ENCODE data around the gene SLC25A13.
"Not testable (repeated sequence)": the region's sequence is repeated elsewhere in the genome, so short reads cannot be mapped to it uniquely, and the experiment has no call there.

Gene SLC25A13

GRCh38 chr7:96297876-96298275 is 24.0 kb downstream of the SLC25A13 start:
- DNase-seq: no peak

GRCh38 chr7:96297446-96297845 is 24.5 kb downstream of the SLC25A13 start:
- DNase-seq: not testable (repeated sequence)

- DNase-seq: not testable (repeated sequence)
These were observed 28.0 kb downstream of the SLC25A13 start for GRCh38 chr7:96293911-96294310.

GRCh38 chr7:96287559-96287958 is 34.3 kb downstream of the SLC25A13 start:
- no peak for DNase-seq

- DNase-seq: peak; percentile 45
These were observed 34.8 kb downstream of the SLC25A13 start for GRCh38 chr7:96287132-96287531.

GRCh38 chr7:96285579-96285978 is 36.3 kb downstream of the SLC25A13 start:
- DNase-seq: no peak

GRCh38 chr7:96284835-96285234 is 37.1 kb downstream of the SLC25A13 start:
- peak; percentile 37 for DNase-seq

- no peak for DNase-seq
These were observed 37.7 kb downstream of the SLC25A13 start for GRCh38 chr7:96284240-96284639.

GRCh38 chr7:96282835-96283234 is 39.1 kb downstream of the SLC25A13 start:
- no peak for DNase-seq

GRCh38 chr7:96277921-96278320 is 44.0 kb downstream of the SLC25A13 start:
- DNase-seq: no peak

GRCh38 chr7:96276019-96276418 is 45.9 kb downstream of the SLC25A13 start:
- DNase-seq: no peak

GRCh38 chr7:96273716-96274115 is 48.2 kb downstream of the SLC25A13 start:
- no peak for DNase-seq

- no peak for DNase-seq
These were observed 52.5 kb downstream of the SLC25A13 start for GRCh38 chr7:96269246-96269994.

GRCh38 chr7:96266580-96266979 is 55.3 kb downstream of the SLC25A13 start:
- DNase-seq: no peak

- DNase-seq: no peak
These were observed 55.9 kb downstream of the SLC25A13 start for GRCh38 chr7:96266015-96266414.

- no peak for DNase-seq
These were observed 67.9 kb downstream of the SLC25A13 start for GRCh38 chr7:96253964-96254363.

GRCh38 chr7:96253441-96253840 is 68.5 kb downstream of the SLC25A13 start:
- no peak for DNase-seq

GRCh38 chr7:96250776-96251361 is 71.0 kb downstream of the SLC25A13 start:
- DNase-seq: no peak

- DNase-seq: no peak
These were observed 73.5 kb downstream of the SLC25A13 start for GRCh38 chr7:96248405-96248804.

- DNase-seq: no peak
These were observed 75.0 kb downstream of the SLC25A13 start for GRCh38 chr7:96246919-96247318.

GRCh38 chr7:96244992-96245292 is 77.0 kb downstream of the SLC25A13 start:
- no peak for DNase-seq

GRCh38 chr7:96244244-96244991 is 77.5 kb downstream of the SLC25A13 start:
- no peak for DNase-seq

GRCh38 chr7:96243241-96243640 is 78.7 kb downstream of the SLC25A13 start:
- DNase-seq: no peak

- DNase-seq: no peak
These were observed 80.0 kb downstream of the SLC25A13 start for GRCh38 chr7:96241855-96242254.

Measured in suppressor macrophage treated with lipopolysaccharide for 4 hours (primary cell).